Stimulated activated CD8-positive, alpha-beta memory T cell treated with anti-CD3 and anti-CD28 coated beads, Interleukin-2, amount 100 ng/mL, for 48 hours (primary cell): ENCODE measurements around the gene PPP4C.
"Not testable (repeated sequence)": the region's sequence is repeated elsewhere in the genome, so short reads cannot be mapped to it uniquely, and the experiment has no call there.

ENCODE experiments used
- DNase-seq, 2 donors: peaks; one replicate each; pipeline ENCODE4 v3.0.0-alpha.2; 2020; ENCODE audit warnings: low read depth in 2 of 2

The PPP4C gene

GRCh38 chr16:30122604-30123160, 46.9 kb downstream of the PPP4C start:
- DNase-seq: no peak

GRCh38 chr16:30124985-30125379, 49.2 kb downstream of the PPP4C start:
- no peak for DNase-seq

GRCh38 chr16:30125690-30126089, 49.9 kb downstream of the PPP4C start:
- DNase-seq: not testable (repeated sequence)

GRCh38 chr16:30127993-30128392, 52.2 kb downstream of the PPP4C start:
- no peak for DNase-seq

GRCh38 chr16:30131869-30132475, 56.2 kb downstream of the PPP4C start:
- no peak for DNase-seq

DNA sequence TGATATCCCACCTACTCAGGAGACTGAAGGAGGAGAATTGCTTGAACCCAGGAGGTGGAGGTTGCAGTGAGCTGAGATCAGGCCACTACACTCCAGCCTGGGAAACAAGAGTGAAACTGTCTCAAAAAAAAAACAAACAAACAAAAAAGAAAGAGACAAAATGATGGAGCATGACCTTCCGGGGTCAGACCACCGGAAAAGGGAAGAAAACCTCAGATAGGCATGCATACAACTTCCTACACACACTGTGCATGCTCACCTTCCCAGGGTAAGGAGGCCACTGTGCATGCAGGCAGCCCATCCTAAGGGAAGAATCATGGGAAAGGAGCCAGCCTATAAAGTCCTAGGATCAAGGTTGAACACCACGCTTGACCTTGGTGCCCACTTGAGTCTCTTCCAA, 56.8 kb downstream of the PPP4C start:
- DNase-seq: no peak
